Measurements from ENCODE around the gene PRMT6.
A peak's percentile ranks its signal among the peaks of the same experiment; 100 is the strongest.
"Not testable (repeated sequence)": the region's sequence is repeated elsewhere in the genome, so short reads cannot be mapped to it uniquely, and the experiment has no call there.

The PRMT6 gene

GRCh38 chr1:107019166-107019565 lies 37.3 kb upstream of the PRMT6 start:
- H3K27ac ChIP-seq = no peak overlapping the region
- no peak for DNase-seq
- TF ChIP-seq CTCF (IDR thresholded peaks at IDR 0.05; ENCODE audit: low read depth, low read length, missing control alignments) = no peak
- no peaks in the 10 kb centered on the region for H3K27me3 ChIP-seq (replicated peaks)
- no peaks in the 10 kb centered on the region for H3K36me3 ChIP-seq (replicated peaks)
- in situ Hi-C loops (cut with HindIII; ENCODE audit: low pct_ligation_motif_present, low sequenced_read_pairs) = no loop called here
- H3K4me3 ChIP-seq (ENCODE audit: low read depth, low read length) = no peak overlapping the region

- H3K4me3 ChIP-seq (ENCODE audit: low read depth, low read length); H3K36me3 ChIP-seq (replicated peaks); DNase-seq; H3K27me3 ChIP-seq (replicated peaks); H3K27ac ChIP-seq; in situ Hi-C loops (cut with HindIII; ENCODE audit: low pct_ligation_motif_present, low sequenced_read_pairs): not testable (repeated sequence)
Measured at GRCh38 chr1:107038874-107039273, 17.6 kb upstream of the PRMT6 start.

- H3K36me3 ChIP-seq (replicated peaks); H3K27ac ChIP-seq; DNase-seq; H3K4me3 ChIP-seq (ENCODE audit: low read depth, low read length); H3K27me3 ChIP-seq (replicated peaks); in situ Hi-C loops (cut with HindIII; ENCODE audit: low pct_ligation_motif_present, low sequenced_read_pairs): not testable (repeated sequence)
Measured at GRCh38 chr1:107044310-107045220, 11.9 kb upstream of the PRMT6 start.

GRCh38 chr1:107047602-107048001 lies 8.9 kb upstream of the PRMT6 start:
- TF ChIP-seq CTCF (IDR thresholded peaks at IDR 0.05; ENCODE audit: low read depth, low read length, missing control alignments) = no peak
- Histone ChIP-seq H3K27ac (no peak overlapping the region), H3K36me3 (replicated peaks) (no peaks in the 10 kb centered on the region), H3K4me3 (ENCODE audit: low read depth, low read length) (no peak overlapping the region), H3K27me3 (replicated peaks) (no peaks in the 10 kb centered on the region)
- in situ Hi-C loops (cut with HindIII; ENCODE audit: low pct_ligation_motif_present, low sequenced_read_pairs) = no loop called here
- DNase-seq = no peak

- Histone ChIP-seq H3K36me3 (replicated peaks) (no peaks in the 10 kb centered on the region), H3K27me3 (replicated peaks) (no peaks in the 10 kb centered on the region), H3K27ac (no peak overlapping the region), H3K4me3 (ENCODE audit: low read depth, low read length) (no peak overlapping the region)
- no peak for TF ChIP-seq CTCF (IDR thresholded peaks at IDR 0.05; ENCODE audit: low read depth, low read length, missing control alignments)
- in situ Hi-C loops (cut with HindIII; ENCODE audit: low pct_ligation_motif_present, low sequenced_read_pairs) = no loop called here
- no peak for DNase-seq
Measured at GRCh38 chr1:107048241-107048640, 8.2 kb upstream of the PRMT6 start.

GRCh38 chr1:107051266-107051665 lies 5.2 kb upstream of the PRMT6 start:
- H3K27ac ChIP-seq = no peak overlapping the region

GRCh38 chr1:107055919-107056425 lies 502 bp upstream of the PRMT6 start:
- peak overlapping the region; percentile 96 for H3K4me3 ChIP-seq (ENCODE audit: low read depth, low read length)
- DNase-seq; H3K36me3 ChIP-seq (replicated peaks); in situ Hi-C loops (cut with HindIII; ENCODE audit: low pct_ligation_motif_present, low sequenced_read_pairs); H3K27ac ChIP-seq; H3K27me3 ChIP-seq (replicated peaks): not testable (repeated sequence)

More at GRCh38 chr1:107051266-107051665, 5.2 kb upstream of the PRMT6 start:
- in situ Hi-C loops (cut with HindIII; ENCODE audit: low pct_ligation_motif_present, low sequenced_read_pairs) = no loop called here
- no peak for TF ChIP-seq CTCF (IDR thresholded peaks at IDR 0.05; ENCODE audit: low read depth, low read length, missing control alignments)
- Histone ChIP-seq H3K27me3 (replicated peaks) (no peaks in the 10 kb centered on the region), H3K36me3 (replicated peaks) (no peaks in the 10 kb centered on the region), H3K4me3 (ENCODE audit: low read depth, low read length) (no peak overlapping the region)
- DNase-seq = no peak
